Left renal pelvis (tissue), 4 donors: ENCODE results near the gene MLLT3. TPM values are rescaled to one million over a fixed set of nuclear protein-coding genes. Genes with fewer than 3 reads are reported as not detected.
"Not testable (repeated sequence)": the region's sequence is repeated elsewhere in the genome, so short reads cannot be mapped to it uniquely, and the experiment has no call there.

Source experiments
- DNase-seq, 4 donors: peaks; one replicate each; pipeline ENCODE4 v3.0.0-alpha.2; 2013; ENCODE audit warnings: low read depth in 4 of 4, low spot score in 3 of 4
- polyA plus RNA-seq, 4 donors: library from polyadenylated mRNA; unstranded; fragments of 120-200 nt; gene quantifications; one replicate each; pipeline ENCODE4 v1.2.1, GENCODE V29; 2013; ENCODE audit not compliant: insufficient read length in 4 of 4

Gene MLLT3
- 10 to 100 TPM; 27.1 to 52.9 (median 38.8) TPM for polyA plus RNA-seq

DNA sequence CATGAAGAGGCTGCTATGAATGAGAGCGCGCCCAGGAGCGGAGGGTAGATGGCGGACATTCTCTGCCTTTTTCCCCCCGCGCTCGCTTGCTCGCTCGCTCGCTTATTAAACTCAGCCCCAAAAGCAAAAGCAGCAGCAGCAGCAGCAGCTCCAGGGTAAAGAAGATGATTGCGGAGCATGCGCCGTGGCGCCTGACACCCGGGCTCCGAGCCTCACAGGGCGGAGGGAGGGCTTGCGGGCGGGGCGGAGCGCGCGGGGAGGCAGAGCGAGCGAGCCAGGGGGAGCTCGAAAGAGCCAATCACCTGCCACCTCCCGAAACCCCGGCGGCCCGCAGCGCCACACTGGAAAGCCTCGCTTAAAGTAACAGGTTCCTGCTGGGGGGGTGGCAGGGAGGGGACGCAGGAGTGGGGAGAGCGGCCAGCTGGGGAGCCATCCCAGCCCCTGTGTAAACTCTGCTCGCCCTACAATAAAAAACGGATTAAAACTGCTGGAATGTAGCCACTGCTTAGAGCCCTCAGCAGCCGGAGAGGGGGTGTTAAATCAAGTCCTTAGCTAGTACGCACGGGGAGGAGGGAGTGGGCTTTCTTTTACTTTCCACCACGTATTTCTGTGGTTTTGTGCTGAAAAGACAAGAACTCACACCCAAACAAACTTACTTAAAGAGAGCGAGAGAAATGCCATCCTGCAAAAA, at the start of gene MLLT3:
Gene MLLT3, minus strand, starts transcription at position 170 of the 691 bp plus-strand sequence.
- DNase-seq: peak; percentile 82 to 91 (median 86)

DNA sequence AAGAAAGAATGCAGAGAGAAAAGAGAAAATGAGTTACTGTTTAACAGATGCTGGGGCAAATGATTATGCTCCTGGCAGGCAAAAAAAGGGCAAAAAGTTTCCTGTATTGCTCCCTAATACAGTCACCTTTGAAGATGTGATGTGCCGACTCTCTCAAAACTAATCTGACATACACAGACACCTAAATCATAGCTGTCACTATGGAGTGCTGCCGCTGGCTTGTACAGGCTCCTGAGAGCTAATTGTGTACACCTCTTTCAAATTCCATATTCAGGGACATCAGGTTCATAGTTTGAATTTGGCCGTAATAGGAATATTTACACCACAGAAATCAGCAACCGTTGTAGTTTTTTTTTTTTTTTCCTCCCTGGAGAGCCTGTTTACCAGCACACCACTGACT, 49.3 kb upstream of the MLLT3 start:
- no peak for DNase-seq

DNA sequence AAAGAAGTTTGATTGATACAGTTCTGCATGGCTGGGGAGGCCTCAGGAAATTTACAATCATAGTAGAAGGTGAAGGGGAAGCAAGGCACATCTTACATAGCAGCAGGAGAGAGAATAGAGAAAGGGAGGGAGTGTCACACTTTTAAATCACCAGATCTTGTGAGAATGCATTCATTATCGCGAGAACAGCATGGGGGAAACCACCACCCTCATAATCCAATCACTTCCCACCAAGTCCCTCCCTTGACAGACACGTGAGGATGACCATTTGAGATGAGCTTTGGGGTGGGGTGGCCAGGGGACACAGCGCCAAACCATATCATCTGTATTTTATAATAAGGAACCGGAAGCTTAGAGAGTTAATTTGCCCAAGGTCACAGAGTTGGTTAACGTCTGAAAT, 48.1 kb upstream of the MLLT3 start:
- DNase-seq: no peak

DNA sequence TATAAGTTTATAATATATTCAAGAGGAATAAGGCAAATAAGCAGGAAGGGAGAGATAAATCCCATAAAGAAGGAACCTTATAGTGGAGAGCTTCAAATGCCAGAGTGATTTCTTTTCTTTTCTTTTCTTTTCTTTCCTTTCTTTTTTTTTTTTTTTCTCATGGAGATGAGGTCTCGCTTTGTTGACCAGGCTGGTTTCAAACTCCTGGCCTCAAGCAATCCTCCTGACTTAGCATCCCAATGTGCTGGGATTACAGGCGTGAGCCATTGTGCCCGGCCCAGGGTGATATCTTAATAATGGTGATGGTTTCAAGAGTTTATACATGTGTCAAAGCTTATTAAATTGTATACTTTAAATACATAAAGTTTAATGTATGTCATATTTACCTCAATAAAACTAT, 42.2 kb upstream of the MLLT3 start:
- no peak for DNase-seq

DNA sequence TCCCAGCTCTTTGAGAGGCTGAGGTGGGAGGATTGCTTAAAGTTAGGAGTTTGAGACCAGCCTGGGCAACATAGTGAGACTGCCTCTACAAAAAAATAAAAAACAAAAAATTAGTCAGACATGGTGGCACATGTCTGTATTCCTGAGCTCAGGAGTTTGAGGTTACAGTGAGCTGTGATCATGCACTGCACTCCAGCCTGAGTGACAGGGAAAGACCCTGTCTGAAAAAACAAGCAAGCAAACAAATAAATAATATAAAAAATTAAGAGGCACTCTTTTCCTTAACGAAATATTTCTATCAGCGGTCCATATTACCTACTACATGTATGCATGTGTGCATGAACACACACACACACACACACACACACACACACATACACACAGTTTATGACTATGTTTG, 40.8 kb upstream of the MLLT3 start:
- DNase-seq: no peak

DNA sequence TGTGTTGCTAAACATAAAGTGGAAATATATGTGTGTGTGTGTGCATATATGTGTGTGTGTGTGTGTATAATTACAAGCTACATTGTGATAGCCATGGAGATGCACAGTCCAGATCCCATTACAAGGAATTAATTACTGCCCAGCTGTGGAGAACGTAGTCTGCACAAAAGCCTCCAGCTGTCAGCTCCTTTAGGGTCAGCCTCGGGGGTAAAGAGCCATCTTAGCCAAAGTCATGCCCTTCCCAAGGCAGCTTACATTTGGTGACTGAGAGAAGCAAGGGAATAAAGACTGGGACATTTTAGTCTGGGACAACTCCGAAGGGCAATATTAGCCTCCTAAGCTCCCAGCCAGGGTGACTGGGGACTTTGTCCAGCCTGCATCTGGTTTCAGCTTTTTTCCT, 39.9 kb upstream of the MLLT3 start:
- no peak for DNase-seq

DNA sequence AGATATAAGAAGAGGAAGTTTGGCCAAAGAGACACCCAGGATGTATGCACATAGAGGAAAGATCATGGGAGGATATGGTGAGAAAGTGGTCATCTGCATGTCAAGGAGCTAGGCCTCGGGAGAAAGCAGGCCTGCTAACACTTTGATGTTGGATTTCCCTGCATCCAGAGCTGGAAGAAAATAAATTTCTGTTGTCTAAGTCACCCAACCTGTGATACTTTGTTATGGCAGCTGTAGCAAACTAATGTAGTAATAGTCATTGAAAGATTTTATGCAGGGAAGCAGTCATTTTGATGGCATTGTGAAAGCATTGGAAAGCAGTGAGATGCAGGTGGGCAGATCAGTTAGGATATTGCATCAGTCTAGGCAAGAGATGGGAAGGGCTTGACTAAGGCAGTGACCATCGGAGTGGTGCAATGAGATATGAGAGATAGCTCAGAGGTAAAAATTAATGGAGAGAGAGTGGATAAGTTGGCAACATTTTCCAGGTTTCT, 37.2 kb upstream of the MLLT3 start:
- DNase-seq: no peak

DNA sequence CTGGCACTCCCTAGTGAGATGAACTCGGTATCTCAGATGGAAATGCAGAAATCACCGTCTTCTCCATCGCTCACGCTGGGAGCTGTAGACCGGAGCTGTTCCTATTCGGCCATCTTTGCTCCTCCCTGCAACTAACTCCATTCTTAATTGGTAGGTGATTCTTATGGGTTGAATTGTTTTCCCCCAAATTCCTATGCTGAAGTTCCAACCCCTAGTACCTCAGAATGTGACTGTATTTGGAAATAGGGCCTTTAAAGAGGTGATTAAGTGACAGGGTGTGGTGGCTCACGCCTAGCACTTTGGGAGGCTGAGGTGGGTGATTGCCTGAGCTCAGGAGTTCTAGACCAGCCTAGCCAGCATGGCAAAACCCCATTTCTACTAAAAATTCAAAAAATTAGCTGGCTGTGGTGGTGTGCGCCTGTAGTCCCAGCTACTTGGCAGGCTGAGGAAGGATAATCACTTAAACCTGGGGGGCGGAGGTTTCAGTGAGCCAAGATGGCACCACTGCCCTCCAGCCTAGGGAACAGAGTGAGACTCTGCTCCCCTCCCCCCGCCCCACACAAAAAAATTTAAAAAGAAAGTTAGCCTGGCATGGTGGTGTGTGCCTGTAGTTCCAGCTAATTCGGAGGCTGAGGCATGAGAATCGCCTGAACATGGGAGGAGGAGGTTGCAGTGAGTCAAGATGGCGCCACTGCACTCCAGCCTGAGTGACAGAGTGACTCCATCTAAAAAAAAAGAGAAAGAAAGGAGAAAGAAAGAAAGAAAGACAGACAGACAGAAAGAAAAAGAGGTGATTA, 36.6 kb upstream of the MLLT3 start:
- no peak for DNase-seq

DNA sequence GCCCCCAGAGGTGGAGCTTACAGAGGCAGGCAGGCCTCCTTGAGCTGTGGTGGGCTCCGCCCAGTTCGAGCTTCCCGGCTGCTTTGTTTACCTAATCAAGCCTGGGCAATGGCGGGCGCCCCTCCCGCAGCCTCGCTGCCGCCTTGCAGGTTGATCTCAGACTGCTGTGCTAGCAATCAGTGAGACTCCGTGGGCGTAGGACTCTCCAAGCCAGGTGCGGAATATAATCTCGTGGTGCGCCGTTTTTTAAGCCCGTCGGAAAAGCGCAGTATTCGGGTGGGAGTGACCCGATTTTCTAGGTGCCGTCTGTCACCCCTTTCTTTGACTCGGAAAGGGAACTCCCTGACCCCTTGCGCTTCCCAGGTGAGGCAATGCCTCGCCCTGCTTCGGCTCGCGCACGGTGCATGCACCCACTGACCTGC, 36.0 kb upstream of the MLLT3 start:
- not testable (repeated sequence) for DNase-seq

DNA sequence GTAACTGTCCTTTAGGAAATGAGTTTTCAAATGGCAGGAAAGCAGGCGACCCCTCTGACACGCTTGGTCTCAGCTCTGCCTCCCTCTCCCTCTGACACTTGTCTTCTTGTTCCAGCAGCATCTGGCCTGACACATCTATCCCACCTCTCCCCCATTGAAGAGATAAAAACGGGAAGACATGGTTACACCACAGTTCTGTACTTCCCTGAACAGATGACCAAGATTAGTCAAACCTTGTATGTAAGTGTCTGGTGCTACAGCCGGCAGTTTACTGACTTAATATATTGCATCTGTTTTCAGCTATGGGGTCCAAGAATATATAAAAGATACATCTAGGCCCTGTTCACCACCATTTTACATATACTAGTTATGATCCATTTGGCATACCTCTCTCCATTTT, 29.6 kb upstream of the MLLT3 start:
- no peak for DNase-seq

DNA sequence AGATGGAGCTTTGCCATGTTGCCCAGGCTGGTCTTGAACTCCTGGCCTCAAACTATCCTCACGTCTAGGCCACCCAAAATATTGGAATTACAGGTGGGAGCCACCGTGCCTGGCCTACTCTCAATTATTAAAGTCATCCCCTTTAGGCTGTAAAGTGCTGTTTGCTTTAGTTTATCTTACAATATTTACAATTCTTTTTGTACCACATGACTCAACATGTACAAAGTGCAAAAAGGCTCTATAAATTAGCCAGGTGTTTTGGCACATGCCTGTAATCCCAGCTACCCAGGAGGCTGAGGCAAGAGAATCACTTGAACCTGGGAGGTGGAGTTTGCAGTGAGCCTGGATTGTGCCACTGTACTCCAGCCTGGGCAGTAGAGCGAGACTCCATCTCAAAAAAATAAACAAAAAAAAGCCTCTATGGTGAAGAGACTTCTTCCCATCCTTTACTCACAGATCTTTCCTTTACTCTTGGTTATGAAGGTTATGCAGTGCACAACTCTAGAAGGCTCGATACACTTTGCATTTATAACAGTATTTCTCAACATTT, 28.5 kb upstream of the MLLT3 start:
- no peak for DNase-seq

DNA sequence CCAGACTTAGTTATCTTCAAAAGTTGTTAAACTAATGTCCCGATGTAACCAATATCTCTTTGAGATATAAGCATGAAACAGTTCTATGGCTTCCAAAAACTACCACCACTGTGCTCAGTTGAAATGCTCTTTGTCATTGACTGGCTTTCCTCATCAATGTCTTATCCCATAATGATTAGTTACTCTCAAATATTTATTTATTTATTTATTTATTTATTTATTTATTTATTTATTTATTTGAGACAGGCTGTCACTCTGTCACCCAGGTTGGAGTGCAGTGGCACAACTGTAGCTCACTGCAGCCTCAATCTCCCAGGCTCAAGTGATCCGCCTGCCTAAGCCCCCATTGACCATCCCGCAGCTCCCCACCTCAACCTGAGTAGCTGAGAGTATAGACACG, 28.0 kb upstream of the MLLT3 start:
- DNase-seq: no peak

DNA sequence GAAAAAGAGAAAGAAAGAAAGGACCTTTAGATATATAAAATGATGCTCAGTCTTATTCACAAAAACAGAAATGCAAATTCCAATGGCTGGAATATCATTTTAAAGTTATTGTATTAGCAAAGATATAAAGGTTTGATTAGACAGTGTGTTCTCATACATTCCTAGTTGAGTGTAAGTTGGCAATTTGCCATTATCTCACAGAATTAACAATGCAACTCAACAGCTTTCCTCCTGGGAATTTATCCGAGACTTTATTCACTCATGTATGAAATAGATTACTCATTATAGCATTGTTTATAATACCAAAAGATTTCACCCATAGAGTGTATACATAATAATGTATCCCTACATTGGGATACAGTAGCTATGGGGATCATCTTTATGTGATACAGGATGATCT, 27.1 kb upstream of the MLLT3 start:
- no peak for DNase-seq

DNA sequence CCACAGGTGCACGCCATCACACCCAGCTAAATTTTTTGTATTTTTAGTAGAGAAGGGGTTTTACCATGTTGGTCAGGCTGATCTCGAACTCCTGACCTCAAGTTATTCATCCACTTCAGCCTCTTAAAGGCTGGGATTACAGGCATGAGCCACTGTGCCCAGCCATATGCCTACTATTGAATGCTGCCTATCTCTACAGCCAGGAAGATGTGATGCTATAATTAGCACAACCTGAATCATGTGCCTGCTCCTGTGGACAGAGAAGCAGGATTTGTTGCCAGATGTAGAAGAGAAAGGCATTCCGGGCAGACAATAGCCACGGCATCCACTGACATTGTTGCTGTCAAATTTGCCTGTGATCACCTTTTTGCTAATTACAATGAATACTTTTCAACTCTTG, 24.4 kb upstream of the MLLT3 start:
- no peak for DNase-seq

DNA sequence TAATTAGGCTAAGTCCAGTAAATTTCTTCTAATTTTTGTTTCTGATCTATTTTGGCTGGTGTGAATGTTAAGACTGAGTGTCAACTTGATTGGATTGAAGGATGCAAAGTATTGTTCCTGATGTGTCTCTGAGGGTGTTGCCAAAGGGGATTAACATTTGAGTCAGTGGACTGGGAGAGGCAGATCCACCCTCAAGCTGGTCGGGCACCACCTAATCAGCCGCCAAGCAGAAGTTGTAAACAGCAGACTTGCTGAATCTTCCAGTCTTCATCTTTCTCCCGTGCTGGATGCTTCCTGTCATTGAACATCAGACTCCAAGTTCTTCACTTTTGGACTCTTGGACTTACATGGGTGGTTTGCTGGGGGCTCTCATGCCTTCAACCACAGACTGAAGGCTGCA, 21.4 kb upstream of the MLLT3 start:
- no peak for DNase-seq

DNA sequence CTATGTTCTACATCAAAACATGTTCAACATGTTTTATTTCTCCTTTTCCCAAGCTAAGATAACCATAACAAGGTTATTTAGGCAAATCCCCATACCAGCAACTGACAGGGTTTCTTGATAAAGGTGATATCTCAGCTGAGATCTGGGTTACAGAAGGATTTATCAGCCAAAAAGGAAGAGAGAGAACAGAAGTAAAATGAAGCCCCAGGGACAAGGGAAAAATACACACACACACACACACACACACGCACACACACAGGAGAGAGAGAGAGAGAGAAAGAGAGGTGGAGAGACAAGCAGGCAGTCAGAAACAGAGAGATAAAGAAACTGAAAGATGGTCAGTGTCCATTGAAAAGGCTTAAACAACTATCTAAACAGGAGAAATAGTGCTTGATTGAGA, 19.7 kb upstream of the MLLT3 start:
- no peak for DNase-seq

DNA sequence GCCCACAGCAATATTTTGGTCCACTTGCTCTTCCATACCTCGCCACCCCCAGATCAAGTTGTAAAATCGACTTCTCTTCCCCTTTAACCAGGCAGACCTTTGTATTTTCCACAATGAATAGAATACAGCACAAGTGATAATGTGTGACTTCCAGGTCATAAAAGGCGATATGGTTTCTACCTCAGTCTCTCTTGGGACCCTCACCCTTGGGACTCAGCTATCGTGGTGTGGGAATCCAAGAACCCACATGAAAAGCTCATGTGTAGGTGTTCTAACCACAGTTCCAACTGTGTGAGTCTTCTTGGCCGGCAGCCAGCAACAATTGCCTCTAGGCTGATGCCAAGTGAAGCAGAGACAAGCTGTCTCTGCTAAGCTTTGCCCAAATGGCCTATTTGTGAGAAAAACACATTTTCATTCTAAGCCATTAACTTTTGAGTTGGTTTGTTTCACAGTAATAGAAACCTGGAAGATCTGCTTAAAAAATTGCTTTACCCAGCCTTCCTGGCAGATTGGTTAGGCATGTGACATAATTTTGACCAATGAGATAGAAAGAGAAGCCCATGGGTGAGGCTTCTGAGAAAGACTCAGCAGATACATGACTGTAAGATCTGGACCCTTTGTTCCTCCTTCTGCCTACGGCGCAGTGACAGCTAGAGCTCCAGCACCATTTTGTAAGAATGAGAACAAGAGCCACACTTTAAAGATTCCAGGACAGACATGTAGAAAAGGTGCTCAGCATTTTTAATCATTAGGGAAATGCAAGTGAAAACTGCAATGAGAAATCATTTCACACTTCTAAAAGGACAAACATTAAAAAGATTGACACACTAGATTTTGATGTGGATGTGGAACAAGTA, 18.3 kb upstream of the MLLT3 start:
- no peak for DNase-seq

DNA sequence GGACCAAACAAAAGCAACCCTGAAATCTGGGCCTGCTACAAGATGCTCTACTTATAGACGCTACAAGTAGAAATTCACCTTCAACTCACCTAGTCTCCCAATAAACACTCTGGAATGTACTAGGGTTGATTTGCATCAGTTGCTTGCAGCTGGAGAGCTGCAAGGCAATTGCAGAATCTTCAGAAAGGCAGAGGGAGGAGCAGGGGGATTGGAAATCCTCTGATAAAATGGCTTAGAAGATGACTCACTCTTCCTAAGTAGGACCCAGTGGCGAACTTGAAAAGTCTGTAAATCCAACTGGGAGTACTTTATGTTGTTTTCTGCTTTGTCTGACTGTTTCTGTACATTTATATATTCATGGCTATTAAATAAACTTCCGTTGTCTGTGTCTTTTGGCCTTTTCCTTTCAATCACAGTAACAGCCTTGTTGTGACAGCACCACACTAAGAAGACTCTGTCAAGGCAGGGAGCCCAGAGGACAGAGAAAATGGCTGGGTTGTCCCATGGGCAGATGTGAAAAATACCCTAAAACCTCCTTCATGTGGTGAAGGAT, 14.7 kb upstream of the MLLT3 start:
- DNase-seq: no peak

DNA sequence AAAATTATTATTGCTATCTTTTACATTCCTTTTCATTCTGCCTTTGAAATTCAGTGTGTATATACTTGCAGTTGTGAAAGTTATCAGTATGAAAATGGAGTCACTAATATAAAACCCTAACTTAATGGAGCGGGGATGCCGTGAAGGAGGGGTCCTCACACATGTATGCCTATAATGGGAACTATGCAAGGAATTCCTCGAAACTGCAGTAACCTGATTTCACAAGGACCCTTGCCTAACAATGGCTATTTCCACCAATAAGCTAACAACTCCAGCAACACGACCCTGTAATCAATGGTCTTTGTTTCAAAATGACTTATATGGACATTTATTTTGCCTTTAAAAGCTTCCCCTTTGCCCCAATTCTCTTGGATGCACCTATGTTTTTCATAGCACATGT, 12.6 kb upstream of the MLLT3 start:
- no peak for DNase-seq

DNA sequence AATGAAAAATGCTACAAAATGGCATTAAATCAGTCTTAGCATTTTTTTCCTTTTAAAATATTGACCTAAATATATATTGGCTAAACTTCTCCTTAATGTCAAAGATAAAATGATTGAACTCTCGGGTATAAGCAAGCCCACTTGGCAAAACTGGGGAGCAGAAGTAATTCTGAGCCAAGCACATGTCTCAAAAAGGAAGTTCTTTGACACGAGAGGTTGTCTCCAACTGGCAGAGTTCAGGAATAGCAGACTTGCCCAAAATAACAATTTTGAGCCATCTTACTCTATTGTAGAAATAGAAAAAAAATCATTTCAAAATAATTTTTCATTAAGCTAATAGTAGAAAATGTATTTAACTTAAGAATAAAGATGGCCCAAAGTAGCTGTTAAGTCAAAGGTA, 10.4 kb upstream of the MLLT3 start:
- no peak for DNase-seq
